GM21576 (cell line): ENCODE measurements around the gene P2RY6.

ENCODE experiments used
- ATAC-seq: cut with Tn5 transposase; IDR thresholded peaks from one replicate; pipeline ENCODE4 v1.9.1; 2021; ENCODE audit warnings: mild to moderate bottlenecking, moderate library complexity; ENCODE audit not compliant: unreplicated experiment

The P2RY6 gene

DNA sequence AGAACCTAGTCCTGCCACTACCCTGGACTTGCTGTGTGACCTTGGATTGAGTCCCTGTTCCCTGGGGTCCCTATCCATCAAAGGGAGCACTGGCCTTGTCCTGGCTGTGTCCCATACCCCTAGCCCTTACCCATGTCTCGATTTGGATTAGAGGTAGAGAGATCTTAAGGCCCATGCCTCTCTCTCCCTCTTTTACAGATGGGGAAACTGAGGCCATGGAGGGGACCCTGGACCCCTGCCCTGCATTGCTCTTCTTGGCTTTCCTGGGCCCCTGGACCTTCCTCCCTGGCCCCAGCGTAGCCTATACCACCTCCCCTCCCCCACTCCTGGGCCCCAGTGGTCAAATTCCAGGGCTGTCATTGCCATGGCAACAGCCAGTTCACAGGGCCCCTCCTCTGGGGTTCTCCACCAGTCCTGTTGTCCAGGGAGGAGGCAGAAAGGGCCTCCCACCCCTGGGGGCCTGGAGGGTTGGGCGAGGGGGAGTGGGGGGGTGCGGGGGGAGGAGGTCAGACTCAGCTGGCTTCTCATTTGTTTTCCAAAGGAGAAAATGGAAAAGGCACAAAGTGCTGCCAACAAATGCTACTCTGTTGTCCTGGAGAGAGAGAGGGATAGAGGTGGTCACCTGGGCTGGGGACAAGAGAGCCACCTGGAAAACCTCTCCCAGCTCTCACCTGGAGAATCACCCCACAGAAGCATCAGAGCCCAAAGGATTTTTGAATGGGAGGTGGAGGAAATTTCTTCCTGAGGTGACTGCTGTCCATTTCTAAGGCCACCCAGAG is 59.2 kb downstream of the P2RY6 start:
- ATAC-seq, result no peak

DNA sequence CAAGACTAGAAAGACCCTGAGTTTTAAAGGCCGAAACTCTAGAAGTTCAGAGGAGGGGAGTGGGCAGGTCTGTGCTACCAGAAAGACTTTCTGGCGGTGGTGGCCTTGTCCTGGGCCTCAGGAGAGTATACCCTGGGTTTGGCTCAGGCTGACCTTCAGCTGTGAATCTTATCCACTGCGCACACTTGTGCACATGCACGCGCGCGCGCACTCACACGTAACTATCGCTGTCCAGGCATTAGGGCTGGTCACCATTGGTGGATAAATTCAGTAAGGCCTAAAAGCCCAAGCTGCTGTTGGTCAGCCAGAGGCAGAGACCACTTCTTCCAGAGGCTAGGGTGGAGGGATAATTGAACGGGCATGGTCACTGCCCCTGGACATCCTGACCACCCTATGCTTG is 61.0 kb downstream of the P2RY6 start:
- no peak for ATAC-seq

DNA sequence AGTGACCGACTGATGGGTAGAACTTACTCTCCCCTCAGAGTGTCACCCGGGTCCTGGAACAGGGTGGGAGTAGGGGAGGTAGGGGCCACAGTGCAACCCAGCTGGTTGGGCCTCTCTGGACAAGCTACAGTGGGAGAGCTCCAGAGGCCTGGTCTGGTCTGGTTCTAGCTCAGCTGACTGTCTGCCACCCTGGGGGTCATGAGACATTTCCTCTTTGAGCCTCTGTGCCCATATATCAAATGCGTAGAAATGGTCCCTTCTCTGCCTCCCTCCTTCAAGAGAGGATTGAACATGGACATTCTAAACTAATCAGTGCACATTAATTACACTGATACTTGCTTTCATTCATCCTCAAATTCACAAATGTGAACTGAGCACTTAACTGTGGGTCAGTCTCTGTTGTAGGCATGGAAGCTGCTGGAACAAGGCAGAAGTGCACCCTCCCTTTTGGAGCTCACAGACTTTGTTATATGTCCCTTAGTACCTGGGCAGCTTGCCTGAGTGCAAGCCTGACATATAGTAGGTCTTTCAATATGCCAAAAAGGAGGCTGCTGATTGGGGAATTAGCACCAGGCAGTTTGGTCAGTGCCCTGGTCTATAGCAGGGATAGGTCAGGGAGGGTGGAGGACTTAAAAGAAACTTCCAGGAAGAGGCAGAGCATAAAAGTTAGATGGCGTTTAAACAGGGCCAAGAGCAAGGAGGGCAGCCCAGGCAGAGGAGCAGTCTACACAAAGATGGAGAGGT is 61.7 kb downstream of the P2RY6 start:
- ATAC-seq, result no peak

DNA sequence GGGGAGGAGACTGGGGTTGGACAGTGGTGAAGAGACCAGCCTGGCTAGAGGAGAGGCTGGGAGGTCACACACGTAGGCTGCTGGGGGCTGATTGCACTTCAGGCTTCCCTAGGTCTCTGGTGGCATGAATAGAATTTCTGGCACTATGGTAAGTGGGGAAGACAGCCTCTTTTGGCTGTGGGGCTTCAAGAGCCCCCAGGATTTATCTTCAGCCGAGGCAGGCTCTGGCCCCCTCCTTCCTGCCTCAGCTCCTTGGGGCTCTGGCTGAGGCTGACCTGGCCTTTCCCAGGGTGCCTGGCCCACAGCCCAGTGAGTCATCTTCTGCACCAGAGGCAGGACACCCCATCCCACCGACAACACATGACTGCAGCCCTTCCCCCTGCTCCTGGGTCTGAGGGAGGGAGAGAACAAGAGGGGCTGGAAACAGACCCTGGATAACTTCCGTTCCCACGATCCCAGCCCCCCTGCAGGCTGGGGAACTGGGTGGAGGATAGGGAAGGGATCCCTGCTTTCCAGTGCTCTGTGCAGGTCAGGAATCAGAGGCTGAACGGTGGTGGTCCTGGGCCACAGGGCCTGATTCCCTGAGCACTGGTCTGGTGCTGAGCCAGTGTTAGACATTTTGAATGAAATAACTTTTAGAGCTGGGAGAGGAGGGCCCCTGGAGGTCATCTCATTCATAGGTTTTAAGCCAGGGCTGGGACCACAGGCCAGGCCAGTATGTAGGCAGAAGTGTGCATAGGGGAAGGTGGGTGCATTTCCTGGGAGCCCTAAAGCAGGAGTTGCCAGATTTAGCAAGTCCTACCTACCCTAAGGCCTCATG is 62.5 kb downstream of the P2RY6 start:
- no peak for ATAC-seq

DNA sequence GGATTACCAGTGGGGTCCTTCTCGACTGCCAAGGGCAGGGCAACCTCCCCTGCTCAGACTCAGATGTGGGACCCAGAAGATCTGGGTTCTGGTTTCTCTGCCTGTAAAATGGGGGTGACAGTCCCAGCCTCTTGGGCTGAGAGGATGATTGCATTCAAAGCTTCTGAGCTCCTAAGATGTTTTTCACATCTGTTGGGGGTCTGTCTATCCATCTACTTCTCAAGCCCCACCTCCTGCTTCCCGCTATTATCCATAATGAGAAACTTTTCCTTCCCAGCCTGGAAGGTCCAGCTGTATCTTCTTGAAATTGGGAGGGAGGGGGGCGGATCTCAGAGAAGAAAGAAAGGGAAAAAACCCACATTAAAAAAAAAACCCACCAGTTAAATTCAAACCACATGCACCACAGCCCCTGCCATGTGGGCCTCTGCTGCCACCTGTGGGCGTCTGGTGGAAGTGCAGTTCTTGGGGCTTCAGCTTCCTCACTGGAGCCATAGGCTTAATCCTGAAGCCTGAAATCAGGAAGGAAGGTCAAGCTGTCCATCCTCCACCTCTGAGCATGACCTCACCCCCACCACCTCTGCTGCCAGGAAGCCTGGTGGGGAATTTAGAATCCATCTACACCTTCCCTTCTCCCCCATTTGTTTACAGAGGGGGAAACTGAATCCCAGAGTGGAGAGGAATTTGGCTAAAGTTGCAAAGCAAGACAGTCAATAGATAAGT is 63.2 kb downstream of the P2RY6 start:
- ATAC-seq, result no peak

DNA sequence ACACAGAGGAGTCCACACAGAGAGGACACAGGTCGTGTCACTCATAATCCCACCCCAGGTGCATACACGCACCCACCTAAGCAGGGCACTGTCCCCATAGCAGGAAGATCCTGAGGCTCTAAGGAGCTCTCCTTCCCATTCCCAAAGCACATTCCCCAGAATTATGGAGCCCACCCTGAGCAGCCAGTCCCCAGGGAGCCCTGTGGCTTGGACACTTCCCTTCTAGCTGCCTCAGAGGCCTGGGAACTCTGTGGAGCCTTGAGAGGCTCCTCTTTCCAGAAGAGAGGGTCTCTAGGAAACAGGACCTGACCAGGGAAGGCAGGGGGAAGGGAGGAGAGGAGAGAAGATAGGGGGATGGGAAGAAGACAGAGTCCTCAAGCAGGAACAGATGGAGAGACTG is 65.7 kb downstream of the P2RY6 start:
- no peak for ATAC-seq

DNA sequence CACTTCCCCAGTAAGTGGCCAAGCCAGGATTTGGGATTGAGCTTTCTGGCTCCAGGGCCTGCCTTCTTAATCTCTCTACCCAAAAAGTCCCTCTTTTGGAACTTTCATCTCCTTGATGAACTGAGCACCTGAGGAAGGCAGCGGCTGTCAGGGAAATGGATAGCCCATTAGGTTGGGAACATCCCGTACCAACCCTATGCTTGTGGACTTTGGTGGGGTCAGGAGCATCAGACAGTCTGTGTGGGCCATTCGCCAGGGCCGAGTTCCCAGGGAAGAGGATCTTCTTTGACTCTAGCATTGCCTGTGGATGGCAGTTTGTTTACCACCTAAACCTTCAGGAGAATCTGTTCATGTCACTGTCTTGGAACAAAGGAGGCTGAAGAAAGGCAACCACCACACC is 66.1 kb downstream of the P2RY6 start:
- ATAC-seq, result no peak

DNA sequence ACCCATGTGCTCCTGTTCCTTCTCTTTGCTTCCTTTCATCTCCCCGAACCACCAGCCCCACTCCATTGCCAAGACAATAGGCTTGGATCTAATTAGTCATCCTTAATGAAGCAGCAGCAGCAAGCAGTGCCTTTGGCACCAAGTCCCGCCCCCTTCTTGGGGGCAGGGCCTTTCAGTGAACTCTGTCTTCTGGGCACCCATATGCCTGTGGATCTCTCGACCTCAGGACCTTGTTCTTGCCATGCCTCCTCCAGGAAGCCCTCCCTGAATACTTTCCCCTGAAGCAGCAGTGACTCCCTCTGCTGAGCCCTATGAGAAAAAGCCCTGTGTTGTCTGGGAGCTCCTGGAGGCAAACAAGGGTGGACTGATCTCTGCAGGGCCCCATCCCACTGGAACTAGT is 68.0 kb downstream of the P2RY6 start:
- no peak for ATAC-seq

DNA sequence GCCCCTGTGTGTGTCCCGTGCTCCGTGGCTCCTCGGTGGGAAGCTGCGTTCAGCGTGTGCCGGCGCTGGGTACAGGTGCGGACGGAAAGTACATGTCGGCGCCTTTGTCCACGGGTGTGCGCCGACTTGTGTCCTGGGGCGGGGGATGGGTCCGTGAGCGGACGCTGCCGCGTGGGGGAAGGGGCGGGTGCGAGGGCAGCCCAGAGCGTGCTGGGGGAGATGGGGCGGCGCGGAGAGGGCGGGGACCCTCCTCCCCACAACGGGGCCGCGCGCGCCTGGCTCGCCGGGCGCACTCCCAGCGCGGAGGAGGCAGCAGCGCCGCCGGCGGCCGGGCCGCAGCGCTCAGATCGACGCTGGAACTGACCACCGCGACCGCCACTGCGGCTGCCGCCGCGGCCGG is 70.5 kb downstream of the P2RY6 start:
- ATAC-seq, result no peak

DNA sequence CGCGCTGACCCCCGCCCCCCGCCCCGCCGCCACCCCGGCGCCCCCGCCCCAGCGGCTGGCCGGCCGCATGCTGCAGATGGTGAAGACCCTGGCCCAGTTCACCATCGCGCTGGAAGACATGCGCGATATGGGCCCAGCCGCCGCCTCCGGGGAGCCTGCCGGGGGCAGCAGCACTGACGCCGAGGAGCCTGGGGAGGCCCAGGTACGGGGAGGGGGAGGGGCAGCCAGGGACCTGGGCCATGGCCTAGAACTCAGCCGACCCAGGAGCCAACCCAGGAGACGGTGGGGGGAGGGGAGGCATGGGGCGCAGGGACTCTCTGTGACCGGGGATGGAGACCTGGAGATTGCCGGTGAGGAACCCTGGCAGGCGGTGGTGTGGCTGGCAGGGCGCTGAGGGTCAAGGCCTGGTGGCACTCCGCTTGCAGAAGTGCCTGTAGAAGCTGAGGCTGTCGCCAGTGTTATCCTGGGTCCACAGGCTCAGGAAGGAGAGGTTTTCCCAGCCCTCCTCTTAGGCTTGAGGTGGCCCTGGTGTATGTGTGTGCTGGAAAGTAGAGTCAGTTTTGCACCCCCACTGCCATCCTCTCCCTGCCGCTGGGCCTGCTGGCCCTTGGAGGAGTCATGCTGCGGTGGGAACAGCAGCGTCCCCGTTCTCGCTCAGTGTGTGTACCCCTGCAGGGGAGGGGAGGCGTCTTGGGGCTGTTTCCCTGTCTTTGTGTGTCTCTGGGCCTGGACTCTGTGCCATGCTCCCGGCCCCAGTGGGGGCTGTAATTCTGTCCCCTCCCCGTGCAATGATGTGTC is 71.1 kb downstream of the P2RY6 start:
- no peak for ATAC-seq

DNA sequence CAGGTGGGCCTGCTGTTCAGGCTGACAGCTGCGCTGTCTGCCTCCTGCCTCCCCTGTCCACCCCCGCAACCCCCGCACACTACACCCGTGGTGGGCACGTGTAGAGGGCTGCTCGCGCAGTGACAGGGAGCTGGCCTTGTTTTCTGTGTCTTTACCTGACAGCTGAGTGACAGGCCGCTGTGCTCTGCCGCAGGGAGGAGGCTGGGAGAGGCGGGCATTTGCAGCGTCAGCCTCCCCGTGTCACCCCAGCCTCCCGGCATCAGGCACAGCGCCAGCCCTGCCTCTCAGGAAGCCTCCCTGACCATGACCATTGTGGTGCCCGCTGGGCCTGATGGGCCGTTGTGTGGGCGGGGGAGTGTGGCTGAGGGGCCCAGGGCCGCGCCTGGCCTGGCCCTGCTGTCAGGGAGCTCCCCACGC is 72.1 kb downstream of the P2RY6 start:
- ATAC-seq, result no peak

DNA sequence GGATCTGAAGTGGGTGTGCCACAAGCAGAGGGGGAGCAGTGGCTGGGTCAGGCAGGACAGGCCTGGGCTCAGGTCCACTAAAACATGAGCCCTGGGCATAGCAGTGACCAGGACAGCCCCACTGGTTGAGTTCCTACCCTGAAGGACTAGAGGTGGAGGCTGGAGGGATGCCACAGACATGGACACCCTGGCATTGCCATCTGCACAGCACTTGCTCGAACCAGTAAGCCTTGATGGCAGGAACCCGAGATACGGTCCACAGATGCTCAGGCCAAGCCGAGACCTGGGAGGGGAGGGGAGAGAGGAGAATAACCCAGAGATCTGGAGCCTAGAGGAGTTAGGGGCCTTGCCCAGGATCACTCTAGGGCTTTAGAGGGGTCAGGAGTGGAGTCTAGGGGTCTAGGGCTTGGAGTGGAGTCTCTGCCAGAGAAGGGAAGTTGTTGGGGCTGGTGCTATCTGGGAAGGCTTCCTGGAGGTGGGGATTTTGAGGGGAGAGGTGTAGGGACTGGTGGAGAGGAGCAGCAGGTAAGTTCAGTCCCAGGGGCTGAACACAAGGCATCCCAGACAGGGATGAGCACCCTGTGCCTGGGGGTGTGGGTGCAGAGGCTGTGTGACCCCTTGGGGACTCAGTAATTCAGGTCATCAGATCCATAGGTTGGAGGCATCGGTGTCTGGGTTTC is 73.5 kb downstream of the P2RY6 start:
- ATAC-seq, result no peak

DNA sequence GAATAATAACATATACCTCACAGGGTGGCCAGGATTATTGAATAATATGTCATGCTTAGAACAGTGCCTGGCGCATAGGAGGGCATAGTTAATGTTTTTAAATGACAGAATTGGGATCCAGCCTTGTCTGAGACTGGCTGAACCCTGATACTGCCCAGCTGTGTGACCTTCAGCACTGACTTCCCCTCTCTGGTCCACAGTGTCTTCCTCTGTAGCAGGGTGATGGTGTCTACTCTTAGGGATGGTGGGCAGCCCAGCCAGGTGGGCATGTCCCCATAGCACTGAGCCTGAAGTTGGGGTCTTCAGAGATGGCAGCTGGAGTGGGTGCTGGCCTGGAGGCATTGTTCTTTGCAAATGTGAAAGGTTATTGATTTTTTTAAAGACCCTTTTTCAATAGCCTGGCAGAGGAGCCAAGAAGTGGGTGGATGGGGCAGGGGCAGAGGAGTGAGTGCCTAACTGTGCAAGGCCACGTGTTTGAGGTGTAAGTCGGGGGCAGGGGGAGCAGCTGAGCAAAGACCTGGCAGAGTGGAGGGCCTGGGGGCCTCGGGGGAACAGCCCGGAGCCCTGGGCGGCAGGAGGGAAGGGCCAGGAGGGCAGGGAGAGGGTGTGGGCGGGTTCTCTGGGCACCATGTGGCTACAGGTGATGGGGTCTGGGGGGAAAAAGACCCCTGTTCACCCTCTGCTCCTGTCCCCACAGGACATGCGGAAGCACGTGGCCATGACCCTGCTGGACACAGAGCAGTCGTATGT is 74.2 kb downstream of the P2RY6 start:
- no peak for ATAC-seq

DNA sequence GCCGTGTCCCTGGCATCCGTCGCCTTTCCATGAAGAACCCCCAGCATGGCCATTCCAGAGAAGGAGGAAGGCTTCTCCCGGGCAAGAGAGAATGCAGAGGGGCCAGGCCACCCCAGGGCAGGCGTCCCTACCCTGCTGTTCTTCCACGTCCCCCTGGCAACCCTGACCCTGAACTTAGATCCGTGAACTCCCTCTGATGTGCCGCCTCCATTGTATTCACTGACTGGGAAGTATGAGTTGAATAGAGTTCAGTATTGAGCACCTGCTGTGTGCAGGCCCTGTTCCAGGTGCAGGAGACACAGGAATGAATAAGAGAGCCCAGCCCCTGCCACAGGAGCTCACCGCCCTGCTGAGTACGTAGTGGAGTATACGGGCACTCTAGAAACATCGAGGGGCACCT is 74.9 kb downstream of the P2RY6 start:
- no peak for ATAC-seq
